ENCODE results near the gene RCSD1. TPM values are rescaled to one million over a fixed set of nuclear protein-coding genes. Genes with fewer than 3 reads are reported as not detected.

RCSD1 gene
- total and polyA plus RNA-seq, 2 donors (not counting 3 experiments of a cell fraction or from before 2014, with no cell fraction given), result 0.08 to 1.00 TPM

- dilution Hi-C loops (cut with MboI; ENCODE audit: extremely low pct_ligation_motif_present, low sequenced_read_pairs) (no loop called here), intact Hi-C loops (cut with micrococcal nuclease) (no loop called here)
- Histone ChIP-seq H4K20me1 (replicated peaks; ENCODE audit: control insufficient read depth, extremely low read depth, insufficient read depth, low read length) (no peaks in the 10 kb centered on the region), H3K27ac (ENCODE audit: insufficient read depth, low read depth, low read length) (no peak overlapping the region), H3K36me3 (ENCODE audit: control insufficient read depth in 2 of 2, extremely low read depth in 1 of 2, insufficient read depth in 2 of 2, low read length in 2 of 2) (no peaks in the 10 kb centered on the region), H3K9ac (replicated peaks; ENCODE audit: extremely low read depth, insufficient read depth, low read length) (no peak overlapping the region), H3K9me3 (replicated peaks; ENCODE audit: control insufficient read depth, insufficient read depth, low read length) (no peaks in the 10 kb centered on the region), H3K4me3 (replicated peaks in 1 of 3; ENCODE audit: insufficient read depth in 1 of 3, low read depth in 1 of 3, low read length in 3 of 3) (no peak overlapping the region), H3K79me2 (ENCODE audit: control insufficient read depth, insufficient read depth, low read length) (no peaks in the 10 kb centered on the region), H3K4me1 (ENCODE audit: control insufficient read depth, extremely low read depth, insufficient read depth, low read length) (peaks cover 2% of the 10 kb centered on the region), H3K27me3 (ENCODE audit: control insufficient read depth in 2 of 2, insufficient read depth in 2 of 2, low read length in 2 of 2) (peaks cover 28 to 42% of the 10 kb centered on the region in 2 experiments), H3K4me2 (ENCODE audit: insufficient read depth, low read length) (no peak overlapping the region), H2AFZ (ENCODE audit: low read depth, low read length) (no peak overlapping the region), H3K9me1 (replicated peaks; ENCODE audit: control insufficient read depth, extremely low read depth, insufficient read depth, low read length) (no peaks in the 10 kb centered on the region)
- TF ChIP-seq, protein P1, sequence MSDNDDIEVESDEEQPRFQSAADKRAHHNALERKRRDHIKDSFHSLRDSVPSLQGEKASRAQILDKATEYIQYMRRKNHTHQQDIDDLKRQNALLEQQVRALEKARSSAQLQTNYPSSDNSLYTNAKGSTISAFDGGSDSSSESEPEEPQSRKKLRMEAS (IDR thresholded peaks at IDR 0.05; ENCODE audit: insufficient read depth, insufficient read length), result no peak
- TF ChIP-seq POLR2AphosphoS5 (IDR thresholded peaks at IDR 0.05; ENCODE audit: insufficient read depth, low read depth, low read length) (no peak), FOS (IDR thresholded peaks at IDR 0.05; ENCODE audit: borderline replicate concordance, insufficient read depth, low read length) (no peak), GATA2 (IDR thresholded peaks at IDR 0.05; ENCODE audit: insufficient read depth, insufficient read length, low read depth, low read length) (no peak), POLR2A (IDR thresholded peaks at IDR 0.05; ENCODE audit: low read depth, low read length) (no peak), JUN (IDR thresholded peaks at IDR 0.05; ENCODE audit: borderline replicate concordance, insufficient read depth, insufficient read length, low read depth) (no peak), EZH2 (IDR thresholded peaks at IDR 0.05; ENCODE audit: borderline replicate concordance, low read depth, low read length, severe bottlenecking) (no peak), MYC (IDR thresholded peaks at IDR 0.05; ENCODE audit: low read depth, low read length) (no peak)
- CTCF ChIA-PET, result interaction anchor here (1.1 kb wide), 1 partner anchor 375 kb away, joined by 4 read pairs; no protein-coding TSS in a partner anchor
- DNase-seq (ENCODE audit: low read depth, low spot score) (no peak), FAIRE-seq (peak; percentile 21)
- BruUV-seq (replicated peaks), result no TSS peak
- POLR2A ChIA-PET, result no interaction called here
Observed at GRCh38 chr1:167706931-167707877, 77.2 kb downstream of the RCSD1 start.
